CD4-positive, alpha-beta T cell treated with Interferon gamma for 1 hour (primary cell): ENCODE data around the gene MATK.

Experiments used
- DNase-seq: peaks from one replicate; pipeline ENCODE4 v3.0.0-alpha.2; 2020

Gene MATK

GRCh38 chr19:3746371-3747056, 39.7 kb downstream of the MATK start:
- no peak for DNase-seq

- DNase-seq = no peak
Measured at GRCh38 chr19:3745363-3746045, 40.7 kb downstream of the MATK start.

- DNase-seq = no peak
Measured at GRCh38 chr19:3743486-3743885, 42.7 kb downstream of the MATK start.

GRCh38 chr19:3740431-3740830, 45.8 kb downstream of the MATK start:
- DNase-seq = no peak

- no peak for DNase-seq
Measured at GRCh38 chr19:3738477-3739220, 47.5 kb downstream of the MATK start.

- no peak for DNase-seq
Measured at GRCh38 chr19:3737487-3738205, 48.5 kb downstream of the MATK start.

GRCh38 chr19:3736106-3736724, 50.0 kb downstream of the MATK start:
- no peak for DNase-seq

GRCh38 chr19:3734310-3734600, 51.9 kb downstream of the MATK start:
- DNase-seq = no peak

GRCh38 chr19:3733549-3734309, 52.5 kb downstream of the MATK start:
- no peak for DNase-seq

- DNase-seq = no peak
Measured at GRCh38 chr19:3732108-3732507, 54.1 kb downstream of the MATK start.

- no peak for DNase-seq
Measured at GRCh38 chr19:3730457-3730958, 55.7 kb downstream of the MATK start.
